ENCODE data around the gene TLK1. TPM values are rescaled to one million over a fixed set of nuclear protein-coding genes. Genes with fewer than 3 reads are reported as not detected.

The TLK1 gene
- total and polyA plus RNA-seq, 9 of the 15 experiments (the other 6 are each of a cell fraction or from before 2014, with no cell fraction given), result 20.2 to 101 (median 40.5) TPM

GRCh38 chr2:171147081-171147480 is 13.6 kb downstream of the TLK1 start (continued):
- TF ChIP-seq FOSL1 (tag; conservative IDR thresholded peaks at IDR 0.05), result no peak
- no peak for TF ChIP-seq ZNF766 (CRISPR knock-in tag; conservative IDR thresholded peaks at IDR 0.05)
- TF ChIP-seq NEUROD1 (IDR thresholded peaks at IDR 0.05; ENCODE audit: borderline replicate concordance, low read depth, low read length, partially characterized antibody), result no peak
- TF ChIP-seq DDX20 (tag; IDR thresholded peaks at IDR 0.05; ENCODE audit: low read depth), result no peak
- no peak for TF ChIP-seq HNRNPH1 (optimal IDR thresholded peaks at IDR 0.05; ENCODE audit: low read depth, low read length)
- TF ChIP-seq, protein P1, sequence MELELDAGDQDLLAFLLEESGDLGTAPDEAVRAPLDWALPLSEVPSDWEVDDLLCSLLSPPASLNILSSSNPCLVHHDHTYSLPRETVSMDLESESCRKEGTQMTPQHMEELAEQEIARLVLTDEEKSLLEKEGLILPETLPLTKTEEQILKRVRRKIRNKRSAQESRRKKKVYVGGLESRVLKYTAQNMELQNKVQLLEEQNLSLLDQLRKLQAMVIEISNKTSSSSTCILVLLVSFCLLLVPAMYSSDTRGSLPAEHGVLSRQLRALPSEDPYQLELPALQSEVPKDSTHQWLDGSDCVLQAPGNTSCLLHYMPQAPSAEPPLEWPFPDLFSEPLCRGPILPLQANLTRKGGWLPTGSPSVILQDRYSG (tag; conservative IDR thresholded peaks at IDR 0.05; ENCODE audit: low read depth), result no peak
- TF ChIP-seq HNRNPUL1 (IDR thresholded peaks at IDR 0.05; ENCODE audit: low read length), result no peak

DNA sequence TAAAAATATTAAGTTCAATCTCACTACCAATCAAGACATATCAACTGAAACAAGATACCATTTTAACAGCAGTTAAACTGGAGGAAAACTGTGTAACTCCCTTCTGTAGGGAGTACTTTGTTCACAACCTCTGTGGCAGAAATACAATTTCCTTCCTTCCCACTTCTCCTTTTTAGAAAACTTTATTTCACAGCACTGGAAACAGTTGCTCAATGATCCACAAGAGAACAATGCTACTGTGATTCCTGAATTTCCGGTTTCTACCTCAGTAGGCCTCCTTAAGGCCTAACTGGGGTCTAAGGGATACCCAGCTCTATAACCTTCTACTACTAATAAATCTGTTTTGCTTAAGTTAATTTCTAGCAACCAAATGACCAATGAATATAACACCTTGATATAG is 14.1 kb downstream of the TLK1 start:
- intact Hi-C loops (cut with micrococcal nuclease), result no loop called here
- CTCF ChIA-PET (ENCODE audit: low intra/inter-chr PET ratio), result no interaction called here
- peak; percentile 69; the same call in 1 of the 2 replicates for TF ChIP-seq SOX6 (IDR thresholded peaks at IDR 0.05)
- TF ChIP-seq HSF4 (CRISPR knock-in tag; IDR thresholded peaks at IDR 0.05; ENCODE audit: borderline replicate concordance), result no peak
- no peak for TF ChIP-seq CEBPG (CRISPR knock-in tag; IDR thresholded peaks at IDR 0.05)
- TF ChIP-seq CEBPG (tag; conservative IDR thresholded peaks at IDR 0.05 in 1 of 2, IDR thresholded peaks at IDR 0.05 in 1 of 2), result 0 out of 4 replicates have a peak, but pooled peaks of 1 of the 2 experiments have one; percentile 23
- no peak for TF ChIP-seq PRPF4 (IDR thresholded peaks at IDR 0.05; ENCODE audit: insufficient read depth, low read depth, low read length, poor library complexity, severe bottlenecking)
- no peak for TF ChIP-seq ZNF583 (CRISPR knock-in tag; IDR thresholded peaks at IDR 0.05)
- 0 out of 2 replicates have a peak, but pooled peaks have one; percentile 16 for TF ChIP-seq HMBOX1 (IDR thresholded peaks at IDR 0.05)
- TF ChIP-seq SMARCB1 (IDR thresholded peaks at IDR 0.05; ENCODE audit: insufficient read length, low read depth), result no peak
- TF ChIP-seq POLR2H (tag; IDR thresholded peaks at IDR 0.05; ENCODE audit: low read depth), result 0 out of 2 replicates have a peak, but pooled peaks have one; percentile 24
- 0 out of 4 replicates have a peak, but pooled peaks of 1 of the 2 experiments have one; percentile 15 for TF ChIP-seq ETV6 (IDR thresholded peaks at IDR 0.05; ENCODE audit: borderline replicate concordance in 1 of 2, low read depth in 2 of 2, low read length in 1 of 2)
- TF ChIP-seq ETV6 (CRISPR knock-in tag; IDR thresholded peaks at IDR 0.05; ENCODE audit: borderline replicate concordance), result no peak

More for the DNA sequence above, 14.1 kb downstream of the TLK1 start:
- BruUV-seq (replicated peaks), result no TSS peak
- ATAC-seq (peak; percentile 8), FAIRE-seq (no peak), DNase-seq (ENCODE audit: extremely low read depth in 1 of 4, low spot score in 3 of 4) (no peak)
- Histone ChIP-seq H3K4me2 (ENCODE audit: insufficient read depth, low read length) (no peak overlapping the region), H2AFZ (ENCODE audit: low read depth, low read length) (no peak overlapping the region), H3K4me3 (no peak overlapping the region), H3K9ac (ENCODE audit: insufficient read depth in 1 of 2, low read depth in 2 of 2, low read length in 2 of 2) (no peak overlapping the region), H3K9me3 (replicated peaks; ENCODE audit: control insufficient read depth, insufficient read depth, low read depth, low read length) (no peaks in the 10 kb centered on the region), H3K79me2 (ENCODE audit: control insufficient read depth, insufficient read depth, low read length) (peaks cover 97% of the 10 kb centered on the region), H3K27me3 (ENCODE audit: control insufficient read depth in 2 of 2, insufficient read depth in 2 of 2, low read length in 2 of 2) (no peaks in the 10 kb centered on the region), H3K9me1 (ENCODE audit: control insufficient read depth, insufficient read depth, low read length) (no peaks in the 10 kb centered on the region), H3K27ac (ENCODE audit: extremely low read depth, low read depth, low read length) (peak overlapping the region; percentile 47; the same call in 2 of the 3 replicates), H3K36me3 (ENCODE audit: control insufficient read depth, insufficient read depth, low read length) (no peaks in the 10 kb centered on the region), H3K4me1 (replicated peaks in 1 of 2; ENCODE audit: control insufficient read depth in 2 of 2, insufficient read depth in 2 of 2, low read length in 2 of 2) (peaks cover 9 to 25% of the 10 kb centered on the region in 2 experiments; a peak in 4 of 5 replicates), H4K20me1 (replicated peaks; ENCODE audit: control insufficient read depth, insufficient read depth, low read length) (peaks cover 41% of the 10 kb centered on the region)
- WGBS (ENCODE audit: insufficient coverage, low coverage, missing lambda C conversion rate), result 42% methylated on average over 1 of the region's 1 CpG
- in situ Hi-C loops (cut with MboI), result no loop called here
- POLR2A ChIA-PET, result interaction anchor here (0.6 to 4.5 kb wide), 6 partner anchors 10 to 287 kb away, joined by 3 to 58 read pairs (median 4); partner anchors contain the start of gene TLK1

Measured in K562 (cell line).